Uterus (tissue), 2 donors: Measurements from ENCODE around the gene TASOR2.

ENCODE experiments used
- POLR2A ChIP-seq, 2 donors: fragments of 450-650 bp; IDR thresholded peaks; one replicate each; pipeline ENCODE4 v1.6.1; 2016; ENCODE audit warnings: antibody characterized with exemption in 2 of 2, mild to moderate bottlenecking in 1 of 2, moderate library complexity in 1 of 2
- TF ChIP-seq, protein P1 (sequence below), 4 experiments: fragments of 200-600 bp in 2 of 4; fragments of 450-650 bp in 2 of 4; sonication (generic) in 2 of 4; IDR thresholded peaks; one replicate each; pipeline ENCODE4 v1.5.1; 2016 to 2019; ENCODE audit warnings: antibody characterized with exemption in 4 of 4, mild to moderate bottlenecking in 2 of 4, moderate library complexity in 1 of 4

GRCh38 chr10:5663692-5664427 is 20.8 kb upstream of the TASOR2 start:
- no peak for TF ChIP-seq POLR2A (IDR thresholded peaks at IDR 0.05)
- TF ChIP-seq, protein P1, sequence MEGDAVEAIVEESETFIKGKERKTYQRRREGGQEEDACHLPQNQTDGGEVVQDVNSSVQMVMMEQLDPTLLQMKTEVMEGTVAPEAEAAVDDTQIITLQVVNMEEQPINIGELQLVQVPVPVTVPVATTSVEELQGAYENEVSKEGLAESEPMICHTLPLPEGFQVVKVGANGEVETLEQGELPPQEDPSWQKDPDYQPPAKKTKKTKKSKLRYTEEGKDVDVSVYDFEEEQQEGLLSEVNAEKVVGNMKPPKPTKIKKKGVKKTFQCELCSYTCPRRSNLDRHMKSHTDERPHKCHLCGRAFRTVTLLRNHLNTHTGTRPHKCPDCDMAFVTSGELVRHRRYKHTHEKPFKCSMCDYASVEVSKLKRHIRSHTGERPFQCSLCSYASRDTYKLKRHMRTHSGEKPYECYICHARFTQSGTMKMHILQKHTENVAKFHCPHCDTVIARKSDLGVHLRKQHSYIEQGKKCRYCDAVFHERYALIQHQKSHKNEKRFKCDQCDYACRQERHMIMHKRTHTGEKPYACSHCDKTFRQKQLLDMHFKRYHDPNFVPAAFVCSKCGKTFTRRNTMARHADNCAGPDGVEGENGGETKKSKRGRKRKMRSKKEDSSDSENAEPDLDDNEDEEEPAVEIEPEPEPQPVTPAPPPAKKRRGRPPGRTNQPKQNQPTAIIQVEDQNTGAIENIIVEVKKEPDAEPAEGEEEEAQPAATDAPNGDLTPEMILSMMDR (IDR thresholded peaks at IDR 0.05): no peak
